ENCODE results near the gene VPS35.

- TF ChIP-seq POLR2A (IDR thresholded peaks at IDR 0.05; ENCODE audit: low read length): no peak
- TF ChIP-seq GATA1 (IDR thresholded peaks at IDR 0.05; ENCODE audit: low read depth, low read length): no peak
Measured at GRCh38 chr16:46717692-46718091, 28.7 kb upstream of the VPS35 start.
